GM18517 (cell line): ENCODE data around the gene SLC25A45.
A peak's percentile ranks its signal among the peaks of the same experiment; 100 is the strongest.

Source experiments
- ATAC-seq: cut with Tn5 transposase; IDR thresholded peaks from one replicate; pipeline ENCODE4 v1.9.1; 2021; ENCODE audit warnings: mild to moderate bottlenecking, moderate library complexity; ENCODE audit not compliant: unreplicated experiment

Gene SLC25A45, protein sequence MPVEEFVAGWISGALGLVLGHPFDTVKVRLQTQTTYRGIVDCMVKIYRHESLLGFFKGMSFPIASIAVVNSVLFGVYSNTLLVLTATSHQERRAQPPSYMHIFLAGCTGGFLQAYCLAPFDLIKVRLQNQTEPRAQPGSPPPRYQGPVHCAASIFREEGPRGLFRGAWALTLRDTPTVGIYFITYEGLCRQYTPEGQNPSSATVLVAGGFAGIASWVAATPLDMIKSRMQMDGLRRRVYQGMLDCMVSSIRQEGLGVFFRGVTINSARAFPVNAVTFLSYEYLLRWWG

DNA sequence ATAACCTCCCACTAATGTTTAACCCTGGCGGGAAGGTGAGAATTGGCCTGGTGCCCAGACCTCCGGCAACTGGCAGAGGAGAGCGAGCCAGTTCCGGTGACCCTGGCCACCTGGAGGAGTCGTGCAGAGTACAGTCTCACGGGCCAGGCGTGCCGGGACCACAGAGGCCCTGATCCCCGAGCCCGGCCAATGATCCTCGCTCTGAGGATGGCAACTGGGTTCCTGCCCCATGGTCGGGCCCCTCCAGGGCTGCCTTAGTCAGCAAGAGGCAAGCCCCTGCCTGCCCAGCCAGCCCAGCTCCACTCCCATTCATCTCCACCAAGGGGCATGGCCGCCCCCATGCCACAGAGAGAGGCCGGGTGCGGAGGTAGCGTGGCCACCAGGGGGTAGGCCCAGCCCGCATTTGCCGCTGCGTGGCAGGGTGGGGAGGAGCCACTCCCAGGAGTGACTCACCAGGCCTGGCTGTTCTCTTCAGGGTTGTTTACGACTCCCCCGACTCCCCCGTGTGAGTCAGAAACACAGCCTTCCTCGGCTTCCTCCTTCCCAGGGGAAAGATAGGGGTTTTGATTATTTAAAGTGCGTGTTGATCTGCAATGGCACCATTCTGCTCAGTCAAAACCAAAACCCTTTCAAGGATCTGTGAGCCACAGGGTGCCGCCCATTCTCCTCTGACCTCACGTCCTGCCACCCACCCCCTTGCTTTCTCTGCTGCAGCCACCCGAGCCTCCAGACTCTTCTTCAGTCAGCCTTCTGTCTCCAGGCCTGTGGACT lies at the start of gene SLC25A45:
Gene SLC25A45, minus strand, starts transcription at position 614 of the 771 bp plus-strand sequence. CDS start 695 bp downstream, outside the sequence.
- ATAC-seq, result peak; percentile 57

DNA sequence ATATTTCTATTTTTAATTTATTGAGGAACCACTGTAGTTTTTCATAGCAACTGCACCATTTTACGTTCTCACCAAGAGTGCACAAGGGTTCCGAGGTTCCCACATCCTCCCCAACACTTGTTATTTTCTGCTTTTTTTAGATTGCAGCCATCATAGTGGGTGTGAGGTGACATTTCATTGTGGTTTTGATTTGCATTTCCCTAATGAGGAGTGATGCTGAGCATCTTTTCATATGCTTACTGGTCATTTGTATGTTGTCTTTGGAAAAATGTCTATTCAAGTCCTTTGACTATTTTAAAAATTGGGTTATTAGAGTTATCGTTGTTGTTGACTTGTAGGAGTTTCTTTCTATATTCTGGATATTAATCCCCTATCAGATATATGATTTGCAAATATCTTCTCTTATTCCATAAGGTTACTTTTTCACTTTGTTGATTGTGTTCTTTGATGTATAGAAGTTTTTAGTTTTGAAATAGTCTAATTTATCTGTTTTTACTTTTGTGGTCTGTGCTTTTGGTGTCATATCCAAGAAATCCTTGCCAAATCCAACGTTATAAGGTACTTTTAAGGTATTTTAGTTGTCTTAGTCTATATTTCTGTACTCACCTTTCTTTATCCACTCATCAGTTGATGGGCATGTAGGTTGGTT lies 49.1 kb upstream of the SLC25A45 start:
- no peak for ATAC-seq

DNA sequence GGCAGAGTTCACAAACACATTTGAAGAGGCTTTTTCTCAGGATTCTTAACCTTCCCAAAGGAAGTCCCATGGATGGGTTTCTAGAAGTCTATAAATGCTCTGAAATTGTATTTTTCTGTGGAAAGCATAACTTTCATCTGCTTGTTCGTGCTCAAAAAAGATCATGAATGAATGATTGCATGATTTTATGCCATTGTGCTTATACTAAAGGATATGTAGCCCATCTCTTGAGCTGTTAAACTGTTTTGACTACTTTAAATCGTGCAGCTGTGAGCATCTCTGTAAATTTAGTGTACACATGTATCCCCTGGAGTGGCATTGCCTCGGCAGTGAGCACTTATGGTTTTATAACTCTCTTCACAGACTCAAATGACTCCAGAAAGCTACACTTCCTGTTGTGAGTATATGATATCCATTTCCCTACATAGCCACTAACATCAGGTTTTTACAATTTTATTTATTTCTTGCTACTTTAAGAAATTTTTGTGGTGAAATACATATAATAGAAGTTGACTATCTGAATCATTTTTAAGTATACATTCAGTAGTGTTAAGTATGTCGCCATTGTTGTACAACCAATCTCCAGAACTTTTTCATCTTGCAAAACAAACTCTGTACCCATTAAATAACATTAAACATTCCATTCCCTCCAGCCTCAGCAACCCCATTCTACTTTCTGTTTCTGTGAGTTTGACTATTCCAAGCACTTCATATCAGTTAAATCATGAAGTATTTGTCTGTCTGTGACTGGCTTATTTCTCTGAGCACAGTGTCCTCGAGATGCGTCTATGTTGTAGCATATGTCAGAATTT lies 48.2 kb upstream of the SLC25A45 start:
- no peak for ATAC-seq

DNA sequence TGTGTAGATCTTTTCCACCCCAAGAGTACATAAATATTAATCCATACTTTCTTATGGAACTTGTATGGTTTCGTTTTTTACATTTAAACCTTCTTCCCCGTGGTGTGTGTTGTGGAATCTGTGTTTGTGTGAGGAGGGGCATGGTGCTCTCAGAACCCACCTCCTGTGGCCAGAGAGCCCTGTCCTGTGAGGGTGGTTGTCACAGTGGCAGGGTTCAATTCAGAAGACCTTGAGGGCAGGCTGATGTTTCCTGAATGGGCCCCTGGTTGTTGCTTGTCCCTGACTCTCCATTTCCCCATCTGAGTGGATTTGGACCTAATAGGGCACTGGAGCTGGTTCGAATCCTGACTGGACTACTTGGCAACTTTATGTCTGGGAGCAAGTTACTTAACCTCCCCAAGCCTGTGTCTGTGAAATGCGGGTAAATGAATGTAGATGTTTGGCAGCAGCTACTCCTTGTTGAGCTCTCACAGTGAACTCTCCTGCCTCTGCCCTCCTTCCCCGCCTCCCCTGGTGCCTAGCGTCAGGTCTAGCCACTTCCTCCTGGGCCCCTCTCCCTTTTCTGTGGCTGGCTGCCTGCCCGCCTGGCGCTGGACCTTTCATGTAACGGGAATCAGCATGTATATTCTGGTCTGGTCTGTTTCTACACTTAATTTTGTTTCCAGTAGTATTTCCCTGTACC lies 47.4 kb upstream of the SLC25A45 start:
- ATAC-seq, result no peak

DNA sequence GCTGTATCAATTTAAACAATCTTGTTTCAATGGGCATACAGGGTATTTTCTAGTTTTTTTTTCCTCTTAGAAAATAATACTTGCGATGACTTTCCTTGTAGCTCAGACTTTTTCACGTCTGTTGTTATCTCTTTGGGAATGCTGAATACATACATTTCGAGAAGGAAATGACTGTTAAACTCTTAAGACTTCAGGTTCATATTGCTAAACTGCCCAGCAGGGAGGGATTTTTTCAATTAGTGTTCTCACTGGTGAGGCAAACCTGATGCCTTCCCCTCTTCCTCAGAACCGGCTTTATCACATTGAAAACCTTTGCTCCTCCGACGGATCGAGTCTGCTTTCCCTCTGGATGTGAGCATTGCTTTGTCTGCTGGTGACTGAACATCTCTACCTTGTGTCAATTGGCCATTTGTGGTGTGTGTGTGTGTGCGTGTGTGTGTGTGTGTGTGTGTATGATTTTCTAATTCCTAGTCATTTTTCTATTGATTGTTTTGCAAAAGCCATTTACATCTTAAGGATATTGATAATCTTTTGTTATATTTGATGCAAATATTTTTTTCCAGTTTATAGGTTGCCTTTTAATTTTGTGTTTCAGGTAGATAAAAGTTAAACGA lies 46.7 kb upstream of the SLC25A45 start:
- ATAC-seq, result no peak

DNA sequence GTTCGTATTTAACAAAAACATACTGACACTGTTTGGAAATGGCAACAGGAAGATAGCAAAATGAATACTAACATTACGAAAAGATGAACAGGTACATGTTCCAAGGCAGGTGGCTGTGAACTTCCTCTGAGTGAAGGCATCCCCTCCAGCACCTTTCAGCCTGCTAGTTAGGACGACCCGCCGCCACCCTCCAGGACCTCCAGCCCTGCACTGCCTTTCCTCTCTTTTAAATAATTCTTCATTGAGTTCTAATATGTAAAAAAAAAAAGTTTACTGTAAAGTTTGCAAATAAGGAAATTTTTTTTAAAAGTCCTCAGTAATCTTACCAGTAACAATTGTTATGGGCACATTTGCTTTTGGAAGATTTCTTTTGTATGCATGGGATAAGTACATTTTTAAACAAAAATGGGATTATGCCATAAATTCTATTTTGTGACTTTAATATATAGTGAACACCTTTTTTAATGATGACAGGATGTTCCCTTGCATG lies 46.2 kb upstream of the SLC25A45 start:
- no peak for ATAC-seq

DNA sequence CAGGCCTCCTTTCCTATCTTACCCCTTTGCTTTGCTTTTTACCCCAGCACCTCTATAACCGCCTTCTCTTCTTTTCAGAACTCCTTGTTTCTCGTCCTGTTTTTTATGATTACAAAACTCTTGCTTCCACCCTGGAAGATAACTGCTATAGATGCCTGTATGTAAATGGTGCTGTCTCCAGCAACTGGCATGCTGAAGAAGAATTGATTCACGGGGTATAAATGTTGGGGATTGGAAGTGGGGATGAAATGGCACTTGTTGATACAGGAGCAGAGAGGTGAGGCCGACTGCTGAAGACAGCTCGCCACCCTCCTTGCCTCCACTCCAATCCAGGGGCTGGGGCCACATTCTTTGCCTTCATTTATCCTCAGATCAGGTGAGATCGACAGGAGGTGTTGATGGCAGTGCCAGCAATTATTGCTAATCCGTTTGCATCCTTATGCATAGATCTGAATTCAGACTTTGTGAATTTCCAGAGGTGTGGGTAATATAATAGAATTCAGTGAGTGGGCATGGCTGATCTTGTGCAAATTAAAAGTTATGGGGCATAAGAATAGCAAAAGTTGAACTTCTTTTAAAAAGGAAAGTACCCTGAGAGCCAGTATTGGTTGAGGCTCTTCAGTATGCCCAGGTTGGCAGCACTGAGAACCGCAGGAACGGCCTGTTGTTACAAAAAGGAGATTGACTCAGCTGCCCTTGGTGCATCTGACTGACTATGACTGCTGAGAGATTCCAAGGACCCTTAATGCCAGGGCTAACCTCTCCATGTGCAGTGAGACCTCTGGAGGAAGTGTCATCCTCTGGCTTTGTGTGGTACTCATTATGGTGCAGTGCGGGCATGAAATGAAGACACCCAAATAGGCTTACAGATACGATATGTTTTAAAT lies 45.5 kb upstream of the SLC25A45 start:
- no peak for ATAC-seq

DNA sequence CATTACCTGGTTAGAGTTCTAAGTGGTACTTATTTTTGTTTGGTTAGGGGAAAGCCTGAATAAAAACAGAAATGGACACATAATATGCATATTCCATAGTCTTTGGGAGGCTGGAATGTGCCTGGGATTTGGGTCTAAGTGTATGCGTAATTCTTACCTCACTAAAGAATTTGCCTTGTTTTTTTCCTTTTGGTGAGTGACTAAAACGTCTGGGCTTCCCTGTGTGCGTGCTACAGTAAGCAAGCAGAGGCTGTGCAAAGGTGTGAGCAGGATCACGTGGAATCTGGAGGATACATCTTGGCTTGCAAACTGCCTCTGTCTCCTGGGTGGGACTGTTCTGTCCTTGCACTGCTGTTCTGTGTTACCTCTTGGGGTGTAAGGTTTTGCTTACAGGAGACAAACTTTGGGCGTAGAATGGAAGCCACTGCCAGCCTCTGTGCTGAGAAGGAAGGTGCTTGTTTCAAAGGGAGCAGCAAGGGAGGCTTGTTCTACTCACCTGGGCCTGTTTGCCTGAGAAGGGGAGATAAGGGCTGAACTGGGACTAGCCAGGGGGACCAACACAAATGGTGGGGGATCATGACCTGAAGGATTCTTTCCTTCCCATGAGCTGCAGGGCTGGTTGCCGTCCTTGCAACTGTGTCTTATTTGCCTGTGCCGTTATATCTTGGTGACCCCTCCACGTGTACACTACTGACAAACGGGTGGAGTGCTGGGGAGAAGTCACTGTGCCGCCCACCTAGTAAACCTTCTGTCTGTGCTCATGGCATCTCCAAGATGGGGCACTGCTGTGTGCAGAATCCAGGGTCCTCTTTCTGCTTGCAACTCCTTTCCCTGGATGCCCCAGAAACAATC lies 44.6 kb upstream of the SLC25A45 start:
- ATAC-seq, result no peak

DNA sequence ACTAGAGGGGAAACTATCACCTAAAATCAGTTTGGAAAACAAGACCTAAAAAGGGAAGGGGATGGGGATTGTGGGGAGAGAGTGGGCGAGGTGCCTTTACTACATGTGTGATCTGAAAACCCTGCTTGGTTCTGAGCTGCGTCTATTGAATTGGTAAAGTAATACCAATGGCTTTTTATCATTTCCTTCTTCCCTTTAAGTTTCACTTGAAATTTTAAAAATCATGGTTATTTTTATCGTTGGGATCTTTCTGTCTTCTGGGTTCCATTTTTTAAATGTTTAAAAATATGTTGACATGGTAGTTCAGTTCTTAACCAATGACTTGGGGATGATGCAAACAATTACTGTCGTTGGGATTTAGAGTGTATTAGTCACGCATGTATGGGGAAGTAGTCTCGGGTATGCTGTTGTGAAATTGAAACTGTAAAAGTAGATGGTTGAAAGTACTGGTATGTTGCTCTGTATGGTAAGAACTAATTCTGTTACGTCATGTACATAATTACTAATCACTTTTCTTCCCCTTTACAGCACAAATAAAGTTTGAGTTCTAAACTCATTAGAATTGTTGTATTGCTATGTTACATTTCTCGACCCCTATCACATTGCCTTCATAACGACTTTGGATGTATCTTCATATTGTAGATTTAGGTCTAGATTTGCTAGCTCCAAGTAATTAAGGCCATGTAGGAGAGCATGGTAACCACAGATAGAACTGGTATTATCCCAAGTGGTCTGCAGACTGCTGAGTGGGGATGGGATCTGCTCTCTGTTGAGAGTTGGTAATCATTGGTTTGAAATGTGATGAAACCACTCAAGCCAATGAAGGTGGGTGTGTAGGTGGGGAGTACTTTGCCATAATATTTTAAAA lies 43.8 kb upstream of the SLC25A45 start:
- ATAC-seq, result no peak

DNA sequence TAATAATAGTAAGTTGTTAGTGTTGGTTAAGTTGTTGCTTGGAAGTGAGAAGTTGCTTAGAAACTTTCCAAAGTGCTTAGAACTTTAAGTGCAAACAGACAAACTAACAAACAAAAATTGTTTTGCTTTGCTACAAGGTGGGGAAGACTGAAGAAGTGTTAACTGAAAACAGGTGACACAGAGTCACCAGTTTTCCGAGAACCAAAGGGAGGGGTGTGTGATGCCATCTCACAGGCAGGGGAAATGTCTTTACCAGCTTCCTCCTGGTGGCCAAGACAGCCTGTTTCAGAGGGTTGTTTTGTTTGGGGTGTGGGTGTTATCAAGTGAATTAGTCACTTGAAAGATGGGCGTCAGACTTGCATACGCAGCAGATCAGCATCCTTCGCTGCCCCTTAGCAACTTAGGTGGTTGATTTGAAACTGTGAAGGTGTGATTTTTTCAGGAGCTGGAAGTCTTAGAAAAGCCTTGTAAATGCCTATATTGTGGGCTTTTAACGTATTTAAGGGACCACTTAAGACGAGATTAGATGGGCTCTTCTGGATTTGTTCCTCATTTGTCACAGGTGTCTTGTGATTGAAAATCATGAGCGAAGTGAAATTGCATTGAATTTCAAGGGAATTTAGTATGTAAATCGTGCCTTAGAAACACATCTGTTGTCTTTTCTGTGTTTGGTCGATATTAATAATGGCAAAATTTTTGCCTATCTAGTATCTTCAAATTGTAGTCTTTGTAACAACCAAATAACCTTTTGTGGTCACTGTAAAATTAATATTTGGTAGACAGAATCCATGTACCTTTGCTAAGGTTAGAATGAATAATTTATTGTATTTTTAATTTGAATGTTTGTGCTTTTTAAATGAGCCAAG lies 42.9 kb upstream of the SLC25A45 start:
- no peak for ATAC-seq

DNA sequence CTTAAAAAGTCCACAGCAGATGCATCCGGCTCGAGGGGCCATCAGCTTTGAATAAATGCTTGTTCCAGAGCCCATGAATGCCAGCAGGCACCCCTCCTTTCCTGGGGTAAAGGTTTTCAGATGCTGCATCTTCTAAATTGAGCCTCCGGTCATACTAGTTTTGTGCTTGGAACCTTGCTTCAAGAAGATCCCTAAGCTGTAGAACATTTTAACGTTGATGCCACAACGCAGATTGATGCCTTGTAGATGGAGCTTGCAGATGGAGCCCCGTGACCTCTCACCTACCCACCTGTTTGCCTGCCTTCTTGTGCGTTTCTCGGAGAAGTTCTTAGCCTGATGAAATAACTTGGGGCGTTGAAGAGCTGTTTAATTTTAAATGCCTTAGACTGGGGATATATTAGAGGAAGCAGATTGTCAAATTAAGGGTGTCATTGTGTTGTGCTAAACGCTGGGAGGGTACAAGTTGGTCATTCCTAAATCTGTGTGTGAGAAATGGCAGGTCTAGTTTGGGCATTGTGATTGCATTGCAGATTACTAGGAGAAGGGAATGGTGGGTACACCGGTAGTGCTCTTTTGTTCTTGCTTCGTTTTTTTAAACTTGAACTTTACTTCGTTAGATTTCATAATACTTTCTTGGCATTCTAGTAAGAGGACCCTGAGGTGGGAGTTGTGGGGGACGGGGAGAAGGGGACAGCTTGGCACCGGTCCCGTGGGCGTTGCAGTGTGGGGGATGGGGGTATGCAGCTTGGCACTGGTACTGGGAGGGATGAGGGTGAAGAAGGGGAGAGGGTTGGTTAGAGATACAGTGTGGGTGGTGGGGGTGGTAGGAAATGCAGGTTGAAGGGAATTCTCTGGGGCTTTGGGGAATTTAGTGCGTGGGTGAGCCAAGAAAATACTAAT lies 42.0 kb upstream of the SLC25A45 start:
- ATAC-seq, result no peak

DNA sequence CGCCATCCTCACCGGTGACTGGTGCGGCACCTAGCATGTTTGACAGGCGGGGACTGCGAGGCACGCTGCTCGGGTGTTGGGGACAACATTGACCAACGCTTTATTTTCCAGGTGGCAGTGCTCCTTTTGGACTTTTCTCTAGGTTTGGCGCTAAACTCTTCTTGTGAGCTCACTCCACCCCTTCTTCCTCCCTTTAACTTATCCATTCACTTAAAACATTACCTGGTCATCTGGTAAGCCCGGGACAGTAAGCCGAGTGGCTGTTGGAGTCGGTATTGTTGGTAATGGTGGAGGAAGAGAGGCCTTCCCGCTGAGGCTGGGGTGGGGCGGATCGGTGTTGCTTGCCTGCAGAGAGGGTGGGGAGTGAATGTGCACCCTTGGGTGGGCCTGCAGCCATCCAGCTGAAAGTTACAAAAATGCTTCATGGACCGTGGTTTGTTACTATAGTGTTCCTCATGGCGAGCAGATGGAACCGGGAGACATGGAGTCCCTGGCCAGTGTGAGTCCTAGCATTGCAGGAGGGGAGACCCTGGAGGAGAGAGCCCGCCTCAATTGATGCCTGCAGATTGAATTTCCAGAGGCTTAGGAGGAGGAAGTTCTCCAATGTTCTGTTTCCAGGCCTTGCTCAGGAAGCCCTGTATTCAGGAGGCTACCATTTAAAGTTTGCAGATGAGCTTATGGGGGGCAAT lies 41.2 kb upstream of the SLC25A45 start:
- no peak for ATAC-seq

DNA sequence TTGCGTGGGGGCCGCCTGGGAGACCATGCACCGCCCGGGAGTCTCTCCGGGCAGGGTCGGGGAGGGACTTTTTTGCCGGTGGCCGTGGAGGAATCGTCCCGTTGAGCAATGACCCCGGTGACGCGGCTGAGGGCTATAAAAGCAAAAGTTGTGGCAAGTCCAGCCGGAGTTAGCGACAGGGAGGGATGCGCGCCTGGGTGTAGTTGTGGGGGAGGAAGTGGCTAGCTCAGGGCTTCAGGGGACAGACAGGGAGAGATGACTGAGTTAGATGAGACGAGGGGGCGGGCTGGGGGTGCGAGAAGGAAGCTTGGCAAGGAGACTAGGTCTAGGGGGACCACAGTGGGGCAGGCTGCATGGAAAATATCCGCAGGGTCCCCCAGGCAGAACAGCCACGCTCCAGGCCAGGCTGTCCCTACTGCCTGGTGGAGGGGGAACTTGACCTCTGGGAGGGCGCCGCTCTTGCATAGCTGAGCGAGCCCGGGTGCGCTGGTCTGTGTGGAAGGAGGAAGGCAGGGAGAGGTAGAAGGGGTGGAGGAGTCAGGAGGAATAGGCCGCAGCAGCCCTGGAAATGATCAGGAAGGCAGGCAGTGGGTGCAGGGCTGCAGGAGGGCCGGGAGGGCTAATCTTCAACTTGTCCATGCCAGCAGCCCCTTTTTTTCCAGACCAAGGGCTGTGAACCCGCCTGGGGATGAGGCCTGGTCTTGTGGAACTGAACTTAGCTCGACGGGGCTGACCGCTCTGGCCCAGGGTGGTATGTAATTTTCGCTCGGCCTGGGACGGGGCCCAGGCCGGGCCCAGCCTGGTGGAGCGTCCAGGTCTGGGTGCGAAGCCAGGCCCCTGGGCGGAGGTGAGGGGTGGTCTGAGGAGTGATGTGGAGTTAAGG lies 40.4 kb upstream of the SLC25A45 start, which contains the start of gene NEAT1:
Gene NEAT1, plus strand, starts transcription at position 166 of the 883 bp plus-strand sequence.
- no peak for ATAC-seq
